Endometrium (tissue), 2 donors: Measurements from ENCODE around the gene OR10A7.
"Not testable (repeated sequence)": the region's sequence is repeated elsewhere in the genome, so short reads cannot be mapped to it uniquely, and the experiment has no call there.

Experiments used
- FAIRE-seq: peaks from 2 replicates; lab custom pipeline; 2012; peaks lifted over from hg19 to GRCh38; lab: Jason Lieb, UNC
- donor health status: control.
- donor health status: control.

OR10A7 gene

DNA sequence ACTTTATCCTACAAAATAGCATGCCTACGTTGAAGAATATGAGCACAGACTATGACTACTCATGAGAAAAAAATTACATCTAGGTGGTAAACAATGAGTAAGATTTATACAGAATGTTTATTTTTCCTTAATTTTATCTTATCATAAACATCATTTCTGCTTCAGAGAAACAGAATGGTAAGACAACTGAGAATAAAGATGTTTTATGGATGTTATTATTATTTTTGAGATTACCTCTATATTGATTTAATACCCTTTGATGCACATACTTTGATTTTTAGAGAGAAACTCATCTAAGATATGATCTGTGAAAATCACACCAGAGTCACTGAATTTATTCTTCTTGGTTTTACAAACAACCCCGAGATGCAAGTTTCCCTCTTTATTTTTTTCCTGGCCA is at the start of gene OR10A7:
TSS of gene OR10A7 (plus strand) at position 301 of the 400 bp plus-strand sequence. CDS start at position 301, 0 bp downstream.
- no peak for FAIRE-seq

- no peak for FAIRE-seq
Measured at GRCh38 chr12:55171445-55171844, 49.4 kb upstream of the OR10A7 start.

- FAIRE-seq: not testable (repeated sequence)
Measured at GRCh38 chr12:55171846-55172245, 49.0 kb upstream of the OR10A7 start.

DNA sequence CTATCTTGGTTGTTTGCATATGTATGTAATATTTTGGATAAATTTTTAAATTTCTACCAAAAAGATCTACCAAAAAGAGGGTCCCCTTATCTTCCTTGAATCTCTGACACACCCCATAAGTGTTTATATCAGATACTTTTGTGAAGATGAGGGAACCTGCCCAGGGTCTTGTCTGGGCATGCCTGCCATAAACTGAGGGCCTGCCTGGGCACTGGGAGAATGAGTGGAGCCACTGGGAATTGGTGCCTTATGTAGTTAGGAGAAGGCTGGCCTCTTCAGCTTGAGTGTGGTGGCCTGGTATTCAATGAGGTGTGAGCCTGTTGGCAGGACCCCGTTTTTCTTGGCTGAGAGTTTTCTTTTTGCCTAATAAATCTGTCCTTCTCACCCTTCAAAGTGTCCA is 48.1 kb upstream of the OR10A7 start:
- no peak for FAIRE-seq

DNA sequence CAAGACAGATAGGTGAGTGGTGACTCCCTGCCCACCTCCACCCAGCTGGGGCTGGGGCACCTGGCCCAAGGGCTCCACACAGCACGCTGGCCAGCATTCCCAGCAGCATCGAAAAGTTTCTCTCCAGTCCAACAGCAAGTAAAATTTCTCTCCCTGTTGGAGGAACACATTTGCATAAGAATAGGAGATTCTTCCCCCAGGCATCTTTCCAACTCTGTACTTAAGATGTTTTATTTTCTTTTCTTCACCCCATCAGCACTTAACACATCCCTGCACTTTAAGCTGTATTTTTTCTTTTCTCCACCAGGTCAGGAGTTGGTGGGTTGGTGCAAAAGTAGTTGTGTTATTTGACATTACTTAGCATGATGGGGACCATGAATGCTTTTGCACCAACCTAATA is 47.4 kb upstream of the OR10A7 start:
- no peak for FAIRE-seq

DNA sequence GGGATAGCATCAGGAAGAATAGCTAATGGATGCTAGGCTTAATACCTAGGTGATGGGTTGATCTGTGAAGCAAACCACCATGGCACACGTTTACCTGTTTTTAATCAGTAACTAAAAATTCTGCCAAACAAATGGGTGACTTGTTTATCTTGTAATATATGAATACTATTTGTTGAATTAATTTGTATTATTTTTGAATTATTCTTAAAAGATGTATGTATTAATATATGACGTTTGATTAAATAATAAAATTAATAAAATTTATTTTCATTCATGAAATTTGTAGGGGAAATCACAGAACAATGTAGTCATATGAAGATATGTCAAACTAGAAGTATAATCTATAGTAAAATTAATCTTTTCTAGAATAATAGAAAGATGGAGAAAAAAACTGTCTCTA is 32.3 kb upstream of the OR10A7 start:
- peak; percentile 70 for FAIRE-seq

- no peak for FAIRE-seq
Measured at GRCh38 chr12:55188974-55189556, 31.8 kb upstream of the OR10A7 start.

GRCh38 chr12:55194382-55194781 is 26.4 kb upstream of the OR10A7 start:
- no peak for FAIRE-seq

DNA sequence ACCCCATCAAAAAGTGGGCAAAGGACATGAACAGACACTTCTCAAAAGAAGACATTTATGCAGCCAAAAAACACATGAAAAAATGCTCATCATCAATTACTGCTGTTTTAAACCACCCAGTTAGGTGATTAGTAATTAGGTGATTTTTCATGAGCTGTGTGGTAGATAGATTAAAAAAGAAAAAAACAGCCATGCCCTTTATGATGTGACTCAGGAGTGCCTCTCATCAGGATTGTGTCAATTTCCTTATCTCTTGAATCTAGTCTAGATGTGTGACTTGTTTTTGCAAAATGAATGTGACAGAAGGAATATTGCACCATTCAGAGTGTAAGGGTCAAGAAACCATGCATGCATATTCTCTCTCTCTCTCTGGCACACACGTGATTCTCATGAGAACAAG is 5.7 kb downstream of the OR10A7 start:
- no peak for FAIRE-seq

- FAIRE-seq: no peak
Measured at GRCh38 chr12:55227643-55228042, 6.8 kb downstream of the OR10A7 start.

- no peak for FAIRE-seq
Measured at GRCh38 chr12:55244309-55244708, 23.5 kb downstream of the OR10A7 start, which contains the start of gene OR6C74. Gene OR6C74 (plus strand): TSS chr12:55244609. CDS start chr12:55247288, 2,679 bp downstream.

GRCh38 chr12:55246159-55246558 is 25.3 kb downstream of the OR10A7 start:
- no peak for FAIRE-seq

- no peak for FAIRE-seq
Measured at GRCh38 chr12:55250944-55251343, 30.1 kb downstream of the OR10A7 start.

DNA sequence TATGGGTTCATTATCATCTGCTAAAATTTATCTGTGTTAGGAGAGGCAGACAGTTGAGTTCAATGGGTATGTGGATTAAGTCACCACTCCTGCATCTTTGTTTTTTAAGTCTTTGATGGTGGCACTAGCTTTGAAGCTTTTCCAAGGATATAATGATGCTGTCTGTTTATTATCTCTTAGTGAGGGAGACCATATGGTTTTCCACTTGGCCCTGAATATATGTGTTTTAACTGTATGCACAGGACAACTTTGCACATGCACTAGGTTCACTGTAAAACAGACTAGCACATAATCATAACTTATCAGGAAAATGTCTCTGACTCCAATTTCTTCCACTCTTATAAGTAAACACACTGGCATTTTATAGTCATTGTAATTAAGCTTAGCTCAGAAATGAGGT is 32.5 kb downstream of the OR10A7 start:
- no peak for FAIRE-seq

GRCh38 chr12:55256831-55257230 is 36.0 kb downstream of the OR10A7 start:
- no peak for FAIRE-seq

GRCh38 chr12:55258303-55258702 is 37.5 kb downstream of the OR10A7 start:
- no peak for FAIRE-seq
